Measurements from ENCODE around the gene COL10A1.

GRCh38 chr6:116165596-116165995 lies 39.7 kb upstream of the COL10A1 start:
- TF ChIP-seq CTCF (IDR thresholded peaks at IDR 0.05; ENCODE audit: low read depth, low read length) (no peak), POLR2A (IDR thresholded peaks at IDR 0.05; ENCODE audit: extremely low read depth, insufficient read length) (no peak), MAX (IDR thresholded peaks at IDR 0.05; ENCODE audit: low read depth, low read length) (no peak)

Measured in NB4 (cell line).